HepG2 (cell line): ENCODE measurements around the gene NDST1. TPM values are rescaled to one million over a fixed set of nuclear protein-coding genes. Genes with fewer than 3 reads are reported as not detected.

Experiments
- ATAC-seq: fragments of 200-7000 bp; cut with Tn5 transposase; 3 replicates; pipeline ENCODE4 v1.9.1; 2020; ENCODE audit warnings: mild to moderate bottlenecking, moderate library complexity
- BruUV-seq: library from RNA; stranded (reverse); fragments of 400-500 nt; replicated peaks from 2 replicates; lab custom pipeline; 2021; lab: Mats Ljungman, UMichigan
- CTCF ChIA-PET: fragments of 300-600 bp; formaldehyde crosslinking; extraction: SDS; loops from one replicate; lab custom pipeline; 2021; ENCODE audit warnings: low total read pairs, inconsistent platforms, low intra/inter-chr PET ratio; lab: Yijun Ruan, JAX
- POLR2A ChIA-PET: fragments of 350-600 bp; sonication (Branson Sonifier 250); formaldehyde crosslinking; loops from one replicate; lab custom pipeline; 2020; ENCODE audit warnings: antibody characterized with exemption, inconsistent platforms; lab: Yijun Ruan, JAX
- DNase-seq: peaks from one replicate; pipeline ENCODE4 v3.0.0-alpha.2; 2015; ENCODE audit warnings: low spot score
- FAIRE-seq: peaks from 3 replicates; lab custom pipeline; 2011; peaks lifted over from hg19 to GRCh38; lab: Jason Lieb, UNC
- H2AFZ ChIP-seq: one replicate; pipeline ENCODE4 v1.6.1; 2011; ENCODE audit warnings: low read length, inconsistent platforms
- H3K27ac ChIP-seq: fragments of 300-600 bp; 3 replicates; pipeline ENCODE4 v1.8.0; 2011; ENCODE audit warnings: mixed run types, mild to moderate bottlenecking, mixed read lengths, low read length, inconsistent platforms; ENCODE audit not compliant: insufficient read depth; ENCODE audit errors: extremely low read length
- H3K27me3 ChIP-seq, 2 experiments: fragments of 200-600 bp in 1 of 2; 2 replicates in 1 of 2; 3 replicates in 1 of 2; pipeline versions ENCODE4 v1.6.0 to v1.8.0; 2011; ENCODE audit warnings: low read length in 2 of 2, mild to moderate bottlenecking in 2 of 2, moderate library complexity in 2 of 2, inconsistent platforms in 1 of 2; ENCODE audit not compliant: insufficient read depth in 2 of 2, control insufficient read depth in 1 of 2
- H3K36me3 ChIP-seq, 2 experiments: fragments of 200-600 bp in 1 of 2; replicated peaks in 1 of 2; 2 replicates in 1 of 2; 3 replicates in 1 of 2; pipeline versions ENCODE4 v1.5.1 to v1.8.0; 2011; ENCODE audit warnings: low read length in 2 of 2, inconsistent platforms in 1 of 2; ENCODE audit not compliant: insufficient read depth in 2 of 2, control insufficient read depth in 1 of 2
- H3K4me1 ChIP-seq: 2 replicates; pipeline ENCODE4 v1.5.1; 2012; ENCODE audit warnings: low read length, inconsistent platforms; ENCODE audit not compliant: insufficient read depth
- H3K4me2 ChIP-seq: 2 replicates; pipeline ENCODE4 v1.6.0; 2011; ENCODE audit warnings: low read depth, low read length, inconsistent platforms
- H3K4me3 ChIP-seq, 3 experiments: fragments of 200-600 bp in 1 of 3; sonication (generic), shearing (Covaris generic) in 1 of 3; replicated peaks in 1 of 3; 2 replicates each; pipeline ENCODE4 v1.5.1; 2011 to 2016; ENCODE audit warnings: low read length in 3 of 3, inconsistent platforms in 2 of 3, low read depth in 2 of 3, mild to moderate bottlenecking in 2 of 3, control low read depth in 1 of 3, mixed read lengths in 1 of 3; ENCODE audit not compliant: insufficient read depth in 1 of 3
- H3K79me2 ChIP-seq: one replicate; pipeline ENCODE4 v1.6.1; 2011; ENCODE audit warnings: low read length, inconsistent platforms; ENCODE audit not compliant: insufficient read depth
- H3K9ac ChIP-seq: 2 replicates; pipeline ENCODE4 v1.6.0; 2011; ENCODE audit warnings: mild to moderate bottlenecking, low read depth, low read length, inconsistent platforms; ENCODE audit not compliant: insufficient read depth
- H3K9me3 ChIP-seq: 2 replicates; pipeline ENCODE4 v1.5.1; 2012; ENCODE audit warnings: mild to moderate bottlenecking, low read length
- H4K20me1 ChIP-seq: 2 replicates; pipeline ENCODE4 v1.6.0; 2011; ENCODE audit warnings: inconsistent platforms, mild to moderate bottlenecking, low read length, moderate library complexity; ENCODE audit not compliant: insufficient read depth
- HNF4A ChIP-seq: sonication (generic); formaldehyde crosslinking; IDR thresholded peaks from 2 replicates; pipeline ENCODE4 v1.4.0; 2020; ENCODE audit warnings: missing genetic modification reagents
- HOXD1 ChIP-seq: sonication (generic); formaldehyde crosslinking; IDR thresholded peaks from 2 replicates; pipeline ENCODE4 v1.5.0; 2020; ENCODE audit warnings: missing genetic modification reagents
- KDM5B ChIP-seq: sonication (generic); formaldehyde crosslinking; IDR thresholded peaks from 2 replicates; pipeline ENCODE4 v1.4.0; 2020; ENCODE audit warnings: missing genetic modification reagents, mild to moderate bottlenecking, borderline replicate concordance
- MXD1 ChIP-seq: sonication (generic); formaldehyde crosslinking; IDR thresholded peaks from 2 replicates; pipeline ENCODE4 v1.4.0; 2020; ENCODE audit warnings: mild to moderate bottlenecking, missing genetic modification reagents
- PBX2 ChIP-seq: IDR thresholded peaks from 2 replicates; pipeline ENCODE4 v1.6.1; 2016; ENCODE audit warnings: control low read depth
- PHF8 ChIP-seq: sonication (generic); formaldehyde crosslinking; IDR thresholded peaks from 2 replicates; pipeline ENCODE4 v1.5.0; 2020; ENCODE audit warnings: missing genetic modification reagents
- SOX6 ChIP-seq, 2 experiments: fragments of 450-650 bp in 1 of 2; sonication (generic) in 1 of 2; formaldehyde crosslinking in 1 of 2; IDR thresholded peaks; 2 replicates each; pipeline versions ENCODE4 v1.4.0 to v1.6.1; 2017 to 2020; ENCODE audit warnings: antibody characterized with exemption in 1 of 2, mild to moderate bottlenecking in 1 of 2, missing genetic modification reagents in 1 of 2
- TERF1 ChIP-seq: sonication (generic); formaldehyde crosslinking; IDR thresholded peaks from 2 replicates; pipeline ENCODE4 v1.8.0; 2022; ENCODE audit warnings: mild to moderate bottlenecking, missing genetic modification reagents, moderate library complexity
- ZMYM4 ChIP-seq: sonication (generic); formaldehyde crosslinking; IDR thresholded peaks from 2 replicates; pipeline ENCODE4 v1.8.1; 2023; ENCODE audit warnings: mild to moderate bottlenecking, missing genetic modification reagents
- ZNF414 ChIP-seq: sonication (generic); formaldehyde crosslinking; IDR thresholded peaks from 2 replicates; pipeline ENCODE4 v1.5.0; 2020; ENCODE audit warnings: missing genetic modification reagents
- ZNF431 ChIP-seq: sonication (generic); formaldehyde crosslinking; IDR thresholded peaks from 2 replicates; pipeline ENCODE4 v1.9.0; 2022; ENCODE audit warnings: missing genetic modification reagents, low read depth, mild to moderate bottlenecking, borderline replicate concordance
- ZNF687 ChIP-seq: sonication (generic); formaldehyde crosslinking; IDR thresholded peaks from 2 replicates; pipeline ENCODE4 v1.5.1; 2020; ENCODE audit warnings: mild to moderate bottlenecking, missing genetic modification reagents, moderate library complexity
- ZNF740 ChIP-seq: sonication (generic); formaldehyde crosslinking; IDR thresholded peaks from 2 replicates; pipeline ENCODE4 v1.4.0; 2020; ENCODE audit warnings: missing genetic modification reagents
- WGBS: methylation state at CpG from one replicate; pipeline ENCODE4 v1.1.6; 2017; ENCODE audit warnings: low lambda C conversion rate; 5-methylcytosine and 5-hydroxymethylcytosine counted together
- in situ Hi-C: cut with HindIII; loops from 2 replicates; pipeline ENCODE4 v1.10.0; 2017; ENCODE audit warnings: low pct_unique_long_range_greater_than_20kb; ENCODE audit not compliant: extremely low pct_ligation_motif_present
- intact Hi-C: fragments of 100-400 bp; cut with micrococcal nuclease; formaldehyde crosslinking; loops from one replicate; pipeline ENCODE4 v1.10.0; 2022; ENCODE audit not compliant: unreplicated experiment
- polyA plus RNA-seq, 8 experiments: library from polyadenylated mRNA; depleted of rRNA in 3 of 8; stranded (reverse) in 7 of 8; unstranded in 1 of 8; fragments of >200 nt; fragmentation: Illumina TruSeq in 4 of 8; extraction: Trizol in 4 of 8; gene quantifications; 2 replicates each; pipeline versions ENCODE4 v1.2.1 to v1.2.3, GENCODE V29; 2011 to 2016; ENCODE audit warnings: low read depth in 4 of 8, missing spikeins in 1 of 8, mixed read lengths in 1 of 8; ENCODE audit not compliant: insufficient read depth in 1 of 8
- total RNA-seq, 5 experiments: library from RNA; depleted of rRNA; stranded (reverse); fragments of >200 nt; fragmentation: Illumina TruSeq; extraction: Trizol; gene quantifications; 2 replicates each; pipeline ENCODE4 v1.2.3, GENCODE V29; 2016; ENCODE audit warnings: low read depth in 1 of 5

Gene NDST1
- total and polyA plus RNA-seq, 2 of the 13 experiments (the other 11 are each of a cell fraction or from before 2014, with no cell fraction given): 23.8 to 26.2 TPM

- in situ Hi-C loops: no loop called here
- H4K20me1 ChIP-seq: peaks cover 20% of the 10 kb centered on the region; the same call in 1 of the 2 replicates
- intact Hi-C loops: no loop called here
- H3K4me1 ChIP-seq: peaks cover 98% of the 10 kb centered on the region
- peaks cover 0 to under 1% of the 10 kb centered on the region in 2 experiments; a peak in 2 of 5 replicates for H3K36me3 ChIP-seq
- FAIRE-seq (no peak), DNase-seq (no peak), ATAC-seq (no peak)
- H3K9ac ChIP-seq: peak overlapping the region; percentile 10; the same call in 1 of the 2 replicates
- H3K79me2 ChIP-seq: peaks cover 81% of the 10 kb centered on the region
- peak overlapping the region in 1 of 3 experiments; percentile 12; a peak in 1 of 6 replicates for H3K4me3 ChIP-seq
- BruUV-seq: no TSS peak
- POLR2A ChIA-PET: interaction anchor here (3.0 to 4.2 kb wide), 2 partner anchors 11 to 26 kb away, joined by 23 to 35 read pairs; no protein-coding TSS in a partner anchor
- WGBS: 62% methylated on average over 4 of the region's 7 CpGs
- peak overlapping the region; percentile 77 for H3K27ac ChIP-seq
- CTCF ChIA-PET: no interaction called here
- peak overlapping the region; percentile 59 for H3K4me2 ChIP-seq
- H2AFZ ChIP-seq: no peak overlapping the region
- no peaks in the 10 kb centered on the region for H3K27me3 ChIP-seq
- no peaks in the 10 kb centered on the region for H3K9me3 ChIP-seq
- TF ChIP-seq HNF4A (no peak), ZNF687 (CRISPR knock-in tag) (peak; percentile 64), ZNF431 (CRISPR knock-in tag) (0 out of 2 replicates have a peak, but pooled peaks have one; percentile 31), ZNF414 (CRISPR knock-in tag) (0 out of 2 replicates have a peak, but pooled peaks have one; percentile 28), ZNF740 (CRISPR knock-in tag) (0 out of 2 replicates have a peak, but pooled peaks have one; percentile 48), HOXD1 (CRISPR knock-in tag) (no peak), KDM5B (CRISPR knock-in tag) (0 out of 2 replicates have a peak, but pooled peaks have one; percentile 24), PHF8 (CRISPR knock-in tag) (0 out of 2 replicates have a peak, but pooled peaks have one; percentile 30), SOX6 (IDR thresholded peaks at IDR 0.05) (no peak), SOX6 (CRISPR knock-in tag; IDR thresholded peaks at IDR 0.05) (0 out of 2 replicates have a peak, but pooled peaks have one; percentile 8), MXD1 (CRISPR knock-in tag) (0 out of 2 replicates have a peak, but pooled peaks have one; percentile 40), ZMYM4 (0 out of 2 replicates have a peak, but pooled peaks have one; percentile 5), PBX2 (CRISPR knock-in tag) (peak; percentile 61), TERF1 (no peak)
Observed at GRCh38 chr5:150511578-150512367, 3.8 kb downstream of the NDST1 start.
